Measurements from ENCODE around the gene CCDC102A.

DNA sequence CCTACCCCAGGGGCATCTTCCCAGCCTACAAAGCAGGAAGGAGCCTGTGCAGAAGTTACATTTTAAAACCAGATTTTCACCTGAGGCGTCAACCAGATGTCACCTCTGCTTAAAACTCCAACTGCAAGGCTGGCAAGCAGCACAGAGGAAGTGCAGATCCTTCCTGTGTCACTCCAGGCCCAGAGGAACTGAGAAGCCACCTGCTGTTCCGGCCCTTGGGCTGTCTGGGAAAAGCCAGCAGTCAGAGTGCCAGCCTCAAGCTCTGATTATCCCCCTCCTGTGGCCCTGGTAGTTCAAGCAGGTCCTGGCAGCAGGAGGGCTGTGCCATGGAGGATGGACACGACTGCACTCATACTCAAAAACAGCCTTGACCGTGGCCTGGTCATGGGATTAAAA, 63.7 kb downstream of the CCDC102A start:
- TF ChIP-seq, protein P1, sequence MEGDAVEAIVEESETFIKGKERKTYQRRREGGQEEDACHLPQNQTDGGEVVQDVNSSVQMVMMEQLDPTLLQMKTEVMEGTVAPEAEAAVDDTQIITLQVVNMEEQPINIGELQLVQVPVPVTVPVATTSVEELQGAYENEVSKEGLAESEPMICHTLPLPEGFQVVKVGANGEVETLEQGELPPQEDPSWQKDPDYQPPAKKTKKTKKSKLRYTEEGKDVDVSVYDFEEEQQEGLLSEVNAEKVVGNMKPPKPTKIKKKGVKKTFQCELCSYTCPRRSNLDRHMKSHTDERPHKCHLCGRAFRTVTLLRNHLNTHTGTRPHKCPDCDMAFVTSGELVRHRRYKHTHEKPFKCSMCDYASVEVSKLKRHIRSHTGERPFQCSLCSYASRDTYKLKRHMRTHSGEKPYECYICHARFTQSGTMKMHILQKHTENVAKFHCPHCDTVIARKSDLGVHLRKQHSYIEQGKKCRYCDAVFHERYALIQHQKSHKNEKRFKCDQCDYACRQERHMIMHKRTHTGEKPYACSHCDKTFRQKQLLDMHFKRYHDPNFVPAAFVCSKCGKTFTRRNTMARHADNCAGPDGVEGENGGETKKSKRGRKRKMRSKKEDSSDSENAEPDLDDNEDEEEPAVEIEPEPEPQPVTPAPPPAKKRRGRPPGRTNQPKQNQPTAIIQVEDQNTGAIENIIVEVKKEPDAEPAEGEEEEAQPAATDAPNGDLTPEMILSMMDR (conservative IDR thresholded peaks at IDR 0.05): no peak
- no peak for TF ChIP-seq EZH2 (IDR thresholded peaks at IDR 0.05; ENCODE audit: low read depth)
